ENCODE data around the gene OR13C9.
"Not testable (repeated sequence)": the region's sequence is repeated elsewhere in the genome, so short reads cannot be mapped to it uniquely, and the experiment has no call there.

The OR13C9 gene, protein sequence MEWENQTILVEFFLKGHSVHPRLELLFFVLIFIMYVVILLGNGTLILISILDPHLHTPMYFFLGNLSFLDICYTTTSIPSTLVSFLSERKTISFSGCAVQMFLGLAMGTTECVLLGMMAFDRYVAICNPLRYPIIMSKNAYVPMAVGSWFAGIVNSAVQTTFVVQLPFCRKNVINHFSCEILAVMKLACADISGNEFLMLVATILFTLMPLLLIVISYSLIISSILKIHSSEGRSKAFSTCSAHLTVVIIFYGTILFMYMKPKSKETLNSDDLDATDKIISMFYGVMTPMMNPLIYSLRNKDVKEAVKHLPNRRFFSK

DNA sequence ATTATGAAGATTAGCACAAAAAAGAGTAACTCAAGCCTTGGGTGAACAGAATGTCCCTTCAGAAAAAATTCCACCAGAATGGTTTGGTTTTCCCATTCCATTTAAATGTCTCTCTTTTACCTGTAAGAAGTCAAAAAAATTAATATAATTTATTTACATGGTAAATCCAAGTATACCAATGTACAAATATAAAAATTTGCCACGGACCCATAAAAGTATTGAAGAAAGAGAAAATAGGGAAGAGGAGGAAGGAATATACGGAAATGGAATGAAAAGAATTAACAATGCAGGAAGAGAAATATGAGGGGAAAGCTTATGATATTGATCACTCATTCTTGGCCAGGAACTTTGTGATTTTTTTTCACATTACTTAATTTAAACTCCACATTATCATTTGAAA lies at the start of gene OR13C9:
OR13C9 (minus strand) TSS at position 101 of the 400 bp plus-strand sequence; CDS start at position 101, 0 bp downstream.
- TF ChIP-seq GATA3 (IDR thresholded peaks at IDR 0.05; ENCODE audit: low read depth, low read length) (no peak), GATA2 (IDR thresholded peaks at IDR 0.05; ENCODE audit: low read depth, low read length) (no peak)

DNA sequence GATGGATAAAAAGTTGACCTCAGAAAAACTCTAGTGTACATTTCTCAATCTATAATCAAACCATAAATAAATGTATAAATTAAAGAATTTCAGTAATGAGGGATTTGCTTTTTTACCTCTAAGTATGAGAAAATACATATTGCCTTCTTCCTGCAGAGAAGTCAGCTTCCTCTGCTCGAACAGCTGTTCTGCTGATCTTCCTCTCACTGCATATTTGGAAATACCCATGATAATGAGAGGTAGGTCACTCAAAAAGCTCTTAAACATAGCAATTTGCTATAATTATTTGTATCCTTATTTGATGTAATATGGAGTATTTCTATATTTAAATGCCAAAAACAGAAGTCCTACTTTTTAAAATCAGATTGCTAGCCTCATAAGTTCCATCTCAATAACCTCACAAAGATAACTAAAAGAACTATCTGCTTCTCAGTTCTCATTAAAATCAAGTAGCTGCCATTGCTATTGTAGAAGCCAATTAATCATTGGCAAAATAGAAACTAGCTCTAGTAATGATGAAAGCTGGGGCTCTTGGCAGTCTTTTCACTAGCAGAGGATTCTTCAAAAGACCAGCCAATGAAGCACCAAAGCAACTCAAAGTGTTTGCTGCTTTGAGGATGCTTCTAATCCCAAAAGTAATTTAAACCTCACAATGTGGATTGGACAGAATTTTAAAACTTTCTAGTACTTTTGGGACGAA lies 40.6 kb upstream of the OR13C9 start:
- TF ChIP-seq GATA2 (IDR thresholded peaks at IDR 0.05; ENCODE audit: low read depth, low read length) (no peak), GATA3 (IDR thresholded peaks at IDR 0.05; ENCODE audit: low read depth, low read length) (no peak)

- TF ChIP-seq GATA3 (IDR thresholded peaks at IDR 0.05; ENCODE audit: low read depth, low read length) (no peak), GATA2 (IDR thresholded peaks at IDR 0.05; ENCODE audit: low read depth, low read length) (no peak)
These were observed 17.5 kb upstream of the OR13C9 start for GRCh38 chr9:104635456-104635855.

DNA sequence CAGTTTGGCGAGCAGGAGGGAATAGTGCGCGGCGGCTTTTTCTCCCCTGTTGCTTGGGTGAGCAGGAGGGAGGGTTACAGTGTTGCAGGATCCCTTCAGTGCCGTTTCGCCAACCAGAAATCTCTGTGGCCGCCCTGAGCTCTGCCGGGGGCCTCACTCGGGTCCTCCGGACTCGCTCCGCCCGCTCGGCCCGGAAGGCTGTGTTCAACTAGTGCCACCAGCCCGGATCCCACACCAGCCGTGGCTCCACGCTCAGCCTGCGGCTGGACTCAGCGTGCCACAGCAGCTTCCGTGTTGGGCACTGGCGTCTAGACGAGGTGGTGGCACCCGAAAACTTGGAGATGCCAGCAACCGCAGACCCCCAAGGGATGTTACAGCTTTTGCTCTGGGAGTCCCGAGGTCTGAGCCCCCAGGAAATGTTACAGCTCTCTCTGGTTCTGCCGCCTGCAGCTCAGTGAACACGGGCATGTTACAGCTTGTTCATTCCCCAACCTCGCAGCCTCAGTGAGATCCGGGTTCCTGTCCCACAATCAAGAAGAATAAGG lies 16.0 kb upstream of the OR13C9 start:
- no peak for TF ChIP-seq GATA3 (IDR thresholded peaks at IDR 0.05; ENCODE audit: low read depth, low read length)

DNA sequence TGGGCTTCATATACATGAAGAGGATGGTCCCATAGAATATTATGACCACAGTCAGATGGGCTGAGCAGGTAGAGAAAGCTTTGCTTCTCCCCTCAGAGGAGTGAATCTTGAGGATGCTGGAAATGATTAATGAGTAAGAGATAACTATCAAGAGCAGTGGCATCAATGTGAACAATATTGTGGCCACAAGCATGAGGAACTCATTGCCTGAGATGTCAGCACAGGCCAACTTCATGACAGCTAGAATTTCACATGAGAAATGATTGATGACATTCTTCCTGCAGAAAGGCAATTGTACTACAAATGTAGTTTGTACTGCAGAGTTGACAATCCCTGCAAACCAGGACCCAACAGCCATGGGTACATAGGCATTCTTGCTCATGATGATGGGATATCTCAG lies 586 bp downstream of the OR13C9 start:
- no peak for TF ChIP-seq GATA2 (IDR thresholded peaks at IDR 0.05; ENCODE audit: low read depth, low read length)
- no peak for TF ChIP-seq GATA3 (IDR thresholded peaks at IDR 0.05; ENCODE audit: low read depth, low read length)

GRCh38 chr9:104611213-104611612 lies 6.8 kb downstream of the OR13C9 start:
- no peak for TF ChIP-seq GATA3 (IDR thresholded peaks at IDR 0.05; ENCODE audit: low read depth, low read length)
- TF ChIP-seq GATA2 (IDR thresholded peaks at IDR 0.05; ENCODE audit: low read depth, low read length) = no peak

- TF ChIP-seq GATA3 (IDR thresholded peaks at IDR 0.05; ENCODE audit: low read depth, low read length) (no peak), GATA2 (IDR thresholded peaks at IDR 0.05; ENCODE audit: low read depth, low read length) (no peak)
These were observed 9.7 kb downstream of the OR13C9 start for GRCh38 chr9:104608336-104608735.

- TF ChIP-seq GATA2 (IDR thresholded peaks at IDR 0.05; ENCODE audit: low read depth, low read length) = no peak
- TF ChIP-seq GATA3 (IDR thresholded peaks at IDR 0.05; ENCODE audit: low read depth, low read length) = no peak
These were observed 11.9 kb downstream of the OR13C9 start for GRCh38 chr9:104606152-104606551.

- not testable (repeated sequence) for TF ChIP-seq GATA2, GATA3 (IDR thresholded peaks at IDR 0.05; ENCODE audit: low read depth, low read length)
These were observed 12.5 kb downstream of the OR13C9 start, which contains the start of gene OR13C2 for GRCh38 chr9:104605527-104605926. Gene OR13C2, minus strand, starts transcription at chr9:104605627. Its CDS starts 0 bp downstream, at chr9:104605627.

DNA sequence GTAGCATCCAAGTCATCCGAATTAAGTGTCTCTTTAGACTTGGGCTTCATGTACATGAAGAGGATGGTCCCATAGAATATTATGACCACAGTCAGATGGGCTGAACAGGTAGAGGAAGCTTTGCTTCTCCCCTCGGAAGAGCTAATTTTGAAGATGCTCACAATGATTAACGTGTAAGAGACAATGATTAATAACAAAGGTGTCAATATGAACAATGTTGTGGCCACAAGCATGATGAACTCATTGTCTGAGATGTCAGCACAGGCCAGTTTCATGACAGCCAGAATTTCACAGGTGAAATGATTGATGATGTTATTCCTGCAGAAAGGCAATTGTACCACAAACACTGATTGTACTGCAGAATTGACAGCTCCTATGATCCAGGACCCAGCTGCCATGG lies 13.2 kb downstream of the OR13C9 start:
- no peak for TF ChIP-seq GATA3 (IDR thresholded peaks at IDR 0.05; ENCODE audit: low read depth, low read length)

GRCh38 chr9:104599313-104599712 lies 18.7 kb downstream of the OR13C9 start, which contains the start of gene OR13C5:
Gene OR13C5, minus strand, starts transcription at chr9:104599413. Its CDS starts 0 bp downstream, at chr9:104599413.
- not testable (repeated sequence) for TF ChIP-seq GATA2, GATA3 (IDR thresholded peaks at IDR 0.05; ENCODE audit: low read depth, low read length)

DNA sequence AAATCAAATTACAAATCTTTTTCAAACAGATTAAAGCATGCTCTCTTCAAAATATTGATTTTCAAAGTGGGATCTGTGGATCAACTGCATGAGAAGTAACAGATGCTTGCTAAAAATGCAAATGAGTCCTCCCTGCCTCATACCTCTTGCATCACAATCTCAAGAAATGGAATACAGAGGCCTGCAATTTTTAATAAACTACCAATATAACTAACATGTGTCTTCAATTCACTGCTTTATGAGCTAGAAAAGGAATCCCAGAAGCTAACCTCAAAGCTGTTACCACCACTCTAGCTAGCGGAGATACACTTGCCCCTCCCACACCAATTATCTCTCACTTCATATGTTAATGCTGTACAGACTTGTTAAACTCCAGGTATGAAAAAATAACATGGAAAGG lies 28.4 kb downstream of the OR13C9 start:
- TF ChIP-seq GATA2 (IDR thresholded peaks at IDR 0.05; ENCODE audit: low read depth, low read length) (no peak), GATA3 (IDR thresholded peaks at IDR 0.05; ENCODE audit: low read depth, low read length) (no peak)

DNA sequence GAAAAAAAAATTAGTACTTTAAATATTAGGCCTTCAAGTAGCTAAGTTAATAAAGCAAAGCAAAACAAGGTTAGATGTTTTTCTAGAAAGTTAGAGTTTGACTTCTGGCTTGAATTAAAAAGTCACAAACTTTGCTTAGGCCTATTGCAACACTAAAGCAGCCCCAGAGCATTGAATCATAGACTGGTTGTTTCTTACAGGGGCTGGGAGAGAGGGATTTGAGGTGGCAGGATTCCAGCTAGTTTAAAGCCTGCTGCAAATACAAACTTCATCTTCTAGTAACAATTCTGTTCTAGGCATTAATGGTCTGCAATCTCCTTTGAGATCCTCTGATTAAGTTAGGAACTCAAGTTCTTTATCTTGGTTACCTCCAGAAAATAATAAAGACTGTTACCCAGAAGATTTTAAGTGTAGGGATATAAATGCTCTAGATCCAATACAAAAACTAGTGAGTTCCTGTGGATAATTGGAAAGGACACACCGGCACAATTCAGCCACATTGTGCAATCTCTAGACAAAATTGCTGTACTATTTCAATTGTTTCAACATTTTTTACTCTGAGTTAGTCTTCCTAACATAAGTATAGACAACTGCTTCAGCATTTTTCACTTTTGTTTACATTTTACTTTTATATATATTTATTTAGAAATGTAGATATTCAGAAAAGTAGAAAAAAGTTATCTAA lies 31.4 kb downstream of the OR13C9 start:
- no peak for TF ChIP-seq GATA3 (IDR thresholded peaks at IDR 0.05; ENCODE audit: low read depth, low read length)
- no peak for TF ChIP-seq GATA2 (IDR thresholded peaks at IDR 0.05; ENCODE audit: low read depth, low read length)

- no peak for TF ChIP-seq GATA3 (IDR thresholded peaks at IDR 0.05; ENCODE audit: low read depth, low read length)
- no peak for TF ChIP-seq GATA2 (IDR thresholded peaks at IDR 0.05; ENCODE audit: low read depth, low read length)
These were observed 37.4 kb downstream of the OR13C9 start for GRCh38 chr9:104580562-104580961.

Data from SH-SY5Y (cell line).